Muscle of leg (tissue), 11 donors: ENCODE data around the gene UBAC2. TPM values are rescaled to one million over a fixed set of nuclear protein-coding genes. Genes with fewer than 3 reads are reported as not detected.

Source experiments
- DNase-seq: peaks from one replicate; pipeline ENCODE4 v3.0.0; 2013
- H3K27ac ChIP-seq: one replicate; pipeline ENCODE4 v1.5.1; 2013; ENCODE audit warnings: mild to moderate bottlenecking, low read length, control low read depth
- H3K27me3 ChIP-seq: one replicate; pipeline ENCODE4 v1.6.1; 2013; ENCODE audit warnings: low read length; ENCODE audit not compliant: control insufficient read depth, insufficient read depth
- H3K36me3 ChIP-seq: one replicate; pipeline ENCODE4 v1.6.1; 2013; ENCODE audit warnings: low read length; ENCODE audit not compliant: control insufficient read depth, insufficient read depth
- H3K4me1 ChIP-seq: one replicate; pipeline ENCODE4 v1.6.1; 2013; ENCODE audit warnings: low read length; ENCODE audit not compliant: control insufficient read depth, insufficient read depth
- H3K4me3 ChIP-seq: one replicate; pipeline ENCODE4 v1.5.1; 2013; ENCODE audit warnings: low read length, control low read depth
- H3K9me3 ChIP-seq: replicated peaks from 2 replicates; pipeline ENCODE4 v1.6.1; 2013; ENCODE audit warnings: low read depth, low read length; ENCODE audit not compliant: control insufficient read depth
- WGBS: methylation state at CpG from one replicate; pipeline ENCODE4 v1.1.5; 2013; ENCODE audit warnings: missing lambda C conversion rate; ENCODE audit not compliant: insufficient coverage; 5-methylcytosine and 5-hydroxymethylcytosine counted together
- polyA plus RNA-seq, 8 donors: library from polyadenylated mRNA; unstranded; fragments of 120-200 nt; gene quantifications; one replicate each; pipeline versions ENCODE4 v1.2.1 to v1.2.3, GENCODE V29; 2013; ENCODE audit warnings: inconsistent platforms in 1 of 8, low replicate concordance in 1 of 8; ENCODE audit not compliant: insufficient read length in 8 of 8, insufficient read depth in 1 of 8
- total RNA-seq: library from RNA; stranded (reverse); fragments of 120-200 nt; gene quantifications from one replicate; pipeline ENCODE4 v1.2.4, GENCODE V29; 2013

Gene UBAC2
- total and polyA plus RNA-seq, 9 donors, result 46.3 to 92.6 (median 84.7) TPM

GRCh38 chr13:99299256-99299919, 98.7 kb downstream of the UBAC2 start:
- H3K27ac ChIP-seq, result no peak overlapping the region
- H3K4me1 ChIP-seq, result no peaks in the 10 kb centered on the region
- WGBS, result no CpG with 5 or more reads among the region's 4 CpGs

GRCh38 chr13:99299920-99300341, 99.3 kb downstream of the UBAC2 start:
- Histone ChIP-seq H3K27me3 (no peaks in the 10 kb centered on the region), H3K27ac (no peak overlapping the region), H3K4me1 (no peaks in the 10 kb centered on the region)

More at GRCh38 chr13:99299256-99299919, 98.7 kb downstream of the UBAC2 start:
- H3K9me3 ChIP-seq, result no peaks in the 10 kb centered on the region
- H3K27me3 ChIP-seq, result no peaks in the 10 kb centered on the region
- peaks cover 5% of the 10 kb centered on the region for H3K36me3 ChIP-seq
- DNase-seq, result no peak
- H3K4me3 ChIP-seq, result no peak overlapping the region

GRCh38 chr13:99301056-99301838, 100.6 kb downstream of the UBAC2 start:
- Histone ChIP-seq H3K36me3 (peaks cover 5% of the 10 kb centered on the region), H3K27ac (no peak overlapping the region), H3K9me3 (no peaks in the 10 kb centered on the region), H3K27me3 (no peaks in the 10 kb centered on the region), H3K4me3 (no peak overlapping the region), H3K4me1 (no peaks in the 10 kb centered on the region)
- no peak for DNase-seq
- WGBS, result 91% methylated on average over 4 of the region's 7 CpGs

More at GRCh38 chr13:99299920-99300341, 99.3 kb downstream of the UBAC2 start:
- Histone ChIP-seq H3K9me3 (no peaks in the 10 kb centered on the region), H3K36me3 (peaks cover 5% of the 10 kb centered on the region), H3K4me3 (no peak overlapping the region)
- WGBS, result 93% methylated on average over 4 of the region's 4 CpGs
- DNase-seq, result no peak

GRCh38 chr13:99301913-99302636, 101.4 kb downstream of the UBAC2 start:
- H3K4me3 ChIP-seq, result no peak overlapping the region
- H3K4me1 ChIP-seq, result no peaks in the 10 kb centered on the region
- peaks cover 5% of the 10 kb centered on the region for H3K36me3 ChIP-seq
- H3K27me3 ChIP-seq, result no peaks in the 10 kb centered on the region
- no peaks in the 10 kb centered on the region for H3K9me3 ChIP-seq
- DNase-seq, result no peak
- no peak overlapping the region for H3K27ac ChIP-seq
- WGBS, result no CpG with 5 or more reads among the region's 1 CpG

- H3K4me1 ChIP-seq, result no peaks in the 10 kb centered on the region
- 100% methylated on average over 3 of the region's 8 CpGs for WGBS
Observed at GRCh38 chr13:99302637-99303505, 102.2 kb downstream of the UBAC2 start.

GRCh38 chr13:99303863-99304521, 103.3 kb downstream of the UBAC2 start:
- no peak overlapping the region for H3K4me3 ChIP-seq
- no peaks in the 10 kb centered on the region for H3K4me1 ChIP-seq
- H3K36me3 ChIP-seq, result peaks cover 5% of the 10 kb centered on the region
- no peak for DNase-seq
- H3K9me3 ChIP-seq, result no peaks in the 10 kb centered on the region
- peak overlapping the region; percentile 30 for H3K27ac ChIP-seq
- 92% methylated on average over 12 of the region's 14 CpGs for WGBS
- H3K27me3 ChIP-seq, result no peaks in the 10 kb centered on the region

More at GRCh38 chr13:99302637-99303505, 102.2 kb downstream of the UBAC2 start:
- H3K27me3 ChIP-seq, result no peaks in the 10 kb centered on the region
- H3K9me3 ChIP-seq, result no peaks in the 10 kb centered on the region
- no peak overlapping the region for H3K27ac ChIP-seq
- no peak for DNase-seq
- no peak overlapping the region for H3K4me3 ChIP-seq
- peaks cover 5% of the 10 kb centered on the region for H3K36me3 ChIP-seq

- Histone ChIP-seq H3K27me3 (no peaks in the 10 kb centered on the region), H3K27ac (no peak overlapping the region), H3K4me3 (no peak overlapping the region), H3K36me3 (peaks cover 5% of the 10 kb centered on the region), H3K9me3 (no peaks in the 10 kb centered on the region), H3K4me1 (no peaks in the 10 kb centered on the region)
- WGBS, result no CpG with 5 or more reads among the region's 4 CpGs
- DNase-seq, result no peak
Observed at GRCh38 chr13:99304541-99304940, 103.9 kb downstream of the UBAC2 start.

- no peaks in the 10 kb centered on the region for H3K9me3 ChIP-seq
- no peaks in the 10 kb centered on the region for H3K27me3 ChIP-seq
- no peaks in the 10 kb centered on the region for H3K4me1 ChIP-seq
- H3K4me3 ChIP-seq, result no peak overlapping the region
- DNase-seq, result no peak
- H3K27ac ChIP-seq, result no peak overlapping the region
- peaks cover 7% of the 10 kb centered on the region for H3K36me3 ChIP-seq
- no CpG with 5 or more reads among the region's 5 CpGs for WGBS
Observed at GRCh38 chr13:99305158-99305557, 104.5 kb downstream of the UBAC2 start.

GRCh38 chr13:99305566-99305965, 104.9 kb downstream of the UBAC2 start:
- no peak overlapping the region for H3K4me3 ChIP-seq

More at GRCh38 chr13:99305566-99305965, 104.9 kb downstream of the UBAC2 start:
- Histone ChIP-seq H3K36me3 (peaks cover 7% of the 10 kb centered on the region), H3K27me3 (no peaks in the 10 kb centered on the region), H3K27ac (no peak overlapping the region), H3K9me3 (no peaks in the 10 kb centered on the region), H3K4me1 (no peaks in the 10 kb centered on the region)
- WGBS, result 92% methylated on average over 2 of the region's 8 CpGs
- no peak for DNase-seq
